PC-9 (cell line): ENCODE measurements around the gene WNT7A.

ENCODE experiments used
- EZH2 ChIP-seq: fragments of 200-600 bp; sonication (generic); IDR thresholded peaks from 2 replicates; pipeline ENCODE4 v1.8.0; 2017; ENCODE audit warnings: antibody characterized with exemption, low read depth
- TF ChIP-seq, protein P1 (sequence below): fragments of 200-600 bp; sonication (generic); conservative IDR thresholded peaks from 2 replicates; pipeline ENCODE4 v1.6.1; 2017; ENCODE audit warnings: mixed run types, antibody characterized with exemption, mild to moderate bottlenecking, moderate library complexity

GRCh38 chr3:13787533-13788132, 92.2 kb downstream of the WNT7A start:
- TF ChIP-seq, protein P1, sequence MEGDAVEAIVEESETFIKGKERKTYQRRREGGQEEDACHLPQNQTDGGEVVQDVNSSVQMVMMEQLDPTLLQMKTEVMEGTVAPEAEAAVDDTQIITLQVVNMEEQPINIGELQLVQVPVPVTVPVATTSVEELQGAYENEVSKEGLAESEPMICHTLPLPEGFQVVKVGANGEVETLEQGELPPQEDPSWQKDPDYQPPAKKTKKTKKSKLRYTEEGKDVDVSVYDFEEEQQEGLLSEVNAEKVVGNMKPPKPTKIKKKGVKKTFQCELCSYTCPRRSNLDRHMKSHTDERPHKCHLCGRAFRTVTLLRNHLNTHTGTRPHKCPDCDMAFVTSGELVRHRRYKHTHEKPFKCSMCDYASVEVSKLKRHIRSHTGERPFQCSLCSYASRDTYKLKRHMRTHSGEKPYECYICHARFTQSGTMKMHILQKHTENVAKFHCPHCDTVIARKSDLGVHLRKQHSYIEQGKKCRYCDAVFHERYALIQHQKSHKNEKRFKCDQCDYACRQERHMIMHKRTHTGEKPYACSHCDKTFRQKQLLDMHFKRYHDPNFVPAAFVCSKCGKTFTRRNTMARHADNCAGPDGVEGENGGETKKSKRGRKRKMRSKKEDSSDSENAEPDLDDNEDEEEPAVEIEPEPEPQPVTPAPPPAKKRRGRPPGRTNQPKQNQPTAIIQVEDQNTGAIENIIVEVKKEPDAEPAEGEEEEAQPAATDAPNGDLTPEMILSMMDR = no peak
- TF ChIP-seq EZH2 = no peak
